Stimulated activated CD8-positive, alpha-beta memory T cell treated with anti-CD3 and anti-CD28 coated beads, Interleukin-15, amount 100 ng/mL, for 48 hours (primary cell): Measurements from ENCODE around the gene RBM15.

ENCODE experiments used
- DNase-seq, 2 donors: peaks; one replicate each; pipeline ENCODE4 v3.0.0-alpha.2; 2020; ENCODE audit warnings: low read depth in 2 of 2

The RBM15 gene, protein sequence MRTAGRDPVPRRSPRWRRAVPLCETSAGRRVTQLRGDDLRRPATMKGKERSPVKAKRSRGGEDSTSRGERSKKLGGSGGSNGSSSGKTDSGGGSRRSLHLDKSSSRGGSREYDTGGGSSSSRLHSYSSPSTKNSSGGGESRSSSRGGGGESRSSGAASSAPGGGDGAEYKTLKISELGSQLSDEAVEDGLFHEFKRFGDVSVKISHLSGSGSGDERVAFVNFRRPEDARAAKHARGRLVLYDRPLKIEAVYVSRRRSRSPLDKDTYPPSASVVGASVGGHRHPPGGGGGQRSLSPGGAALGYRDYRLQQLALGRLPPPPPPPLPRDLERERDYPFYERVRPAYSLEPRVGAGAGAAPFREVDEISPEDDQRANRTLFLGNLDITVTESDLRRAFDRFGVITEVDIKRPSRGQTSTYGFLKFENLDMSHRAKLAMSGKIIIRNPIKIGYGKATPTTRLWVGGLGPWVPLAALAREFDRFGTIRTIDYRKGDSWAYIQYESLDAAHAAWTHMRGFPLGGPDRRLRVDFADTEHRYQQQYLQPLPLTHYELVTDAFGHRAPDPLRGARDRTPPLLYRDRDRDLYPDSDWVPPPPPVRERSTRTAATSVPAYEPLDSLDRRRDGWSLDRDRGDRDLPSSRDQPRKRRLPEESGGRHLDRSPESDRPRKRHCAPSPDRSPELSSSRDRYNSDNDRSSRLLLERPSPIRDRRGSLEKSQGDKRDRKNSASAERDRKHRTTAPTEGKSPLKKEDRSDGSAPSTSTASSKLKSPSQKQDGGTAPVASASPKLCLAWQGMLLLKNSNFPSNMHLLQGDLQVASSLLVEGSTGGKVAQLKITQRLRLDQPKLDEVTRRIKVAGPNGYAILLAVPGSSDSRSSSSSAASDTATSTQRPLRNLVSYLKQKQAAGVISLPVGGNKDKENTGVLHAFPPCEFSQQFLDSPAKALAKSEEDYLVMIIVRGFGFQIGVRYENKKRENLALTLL

DNA sequence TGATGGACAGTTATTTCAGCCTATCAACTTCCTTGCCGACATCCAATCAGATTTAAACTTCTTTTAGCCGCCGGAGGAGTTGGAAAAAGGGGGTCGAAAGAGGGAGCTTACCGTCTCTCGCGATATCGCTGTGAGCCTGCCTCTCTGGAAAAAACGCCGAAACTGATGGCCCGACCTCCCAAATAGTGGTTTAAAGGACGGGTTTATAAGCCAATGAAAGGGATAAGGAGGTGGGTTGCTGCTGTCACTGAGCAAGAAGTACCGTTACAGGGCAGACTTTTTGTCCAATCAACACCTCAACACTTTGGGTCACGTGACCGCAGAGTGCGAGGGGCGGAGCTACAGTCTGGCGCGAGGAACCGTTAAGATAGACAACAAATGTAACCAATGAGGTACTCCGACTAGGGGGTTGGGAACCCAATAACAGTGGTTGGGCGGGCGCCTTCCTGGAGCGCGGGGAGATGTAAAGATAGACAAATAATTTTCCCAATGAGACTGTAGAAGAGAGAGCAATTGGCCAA, at the start of gene RBM15:
Gene RBM15, plus strand, starts transcription at position 492 of the 521 bp plus-strand sequence. Its CDS starts 29 bp downstream, at position 521.
- DNase-seq = peak; percentile 92 to 93

DNA sequence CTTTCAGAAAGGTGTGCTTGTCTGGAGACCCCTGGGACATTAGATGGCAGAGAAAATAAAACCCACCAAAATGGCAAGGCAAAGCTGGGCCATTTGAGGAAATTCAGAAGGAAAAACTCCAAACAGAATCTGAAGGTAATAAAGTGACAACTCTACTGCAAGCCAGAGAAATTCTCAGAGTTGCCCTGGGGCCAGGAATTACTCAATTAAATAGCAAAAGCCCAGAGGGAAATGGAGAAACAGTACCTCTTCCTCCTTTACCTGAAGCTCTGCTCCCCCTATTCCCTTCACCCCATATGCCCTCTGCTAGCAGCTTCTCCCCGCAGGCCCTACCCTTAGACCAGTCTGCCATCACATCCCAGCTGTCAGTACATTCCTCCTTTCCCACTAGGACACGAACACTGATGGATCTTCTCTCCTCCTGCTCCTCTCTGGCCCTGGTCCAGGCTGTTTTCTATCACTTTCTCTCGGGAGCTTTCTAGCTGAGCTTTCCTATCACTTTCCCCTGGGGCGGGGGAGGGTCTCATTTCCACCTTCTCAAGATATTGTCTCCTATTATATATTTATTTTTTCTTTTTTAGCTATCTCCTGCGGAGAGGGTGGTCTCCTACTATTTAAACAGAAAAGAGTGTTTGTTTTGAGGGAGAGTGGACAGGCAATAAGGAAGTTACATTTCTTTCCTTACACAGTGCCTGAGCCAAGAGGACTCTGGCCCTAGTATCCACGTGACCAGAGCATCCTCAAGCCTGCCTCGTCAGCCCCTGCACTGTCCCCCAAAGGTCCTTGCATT, 47.7 kb upstream of the RBM15 start:
- DNase-seq = no peak

- DNase-seq = no peak
Observed at GRCh38 chr1:110292031-110292741, 47.0 kb upstream of the RBM15 start.

- DNase-seq = no peak
Observed at GRCh38 chr1:110293601-110294104, 45.5 kb upstream of the RBM15 start.

DNA sequence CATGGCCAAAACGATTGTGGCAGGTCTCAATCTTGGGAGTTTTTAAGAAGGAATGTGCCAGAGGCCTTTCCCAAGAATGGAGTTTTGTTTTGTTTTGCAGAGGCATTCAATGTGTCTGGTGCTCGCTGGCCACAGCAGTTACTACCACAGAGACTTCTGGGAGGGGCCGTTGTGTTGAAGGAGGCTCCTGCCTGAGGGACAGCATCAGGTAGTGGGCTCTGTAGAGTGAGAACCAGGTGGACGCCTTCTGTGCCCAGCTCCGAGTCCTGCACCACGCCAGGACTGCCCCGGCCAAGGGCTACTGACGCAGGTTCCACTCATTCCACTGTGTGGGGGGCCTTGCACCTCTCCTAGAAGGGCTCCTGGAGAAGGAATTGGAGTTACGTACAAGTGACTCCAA, 44.9 kb upstream of the RBM15 start:
- no peak for DNase-seq

- no peak for DNase-seq
Observed at GRCh38 chr1:110298991-110299390, 40.2 kb upstream of the RBM15 start.

- no peak for DNase-seq
Observed at GRCh38 chr1:110300412-110301085, 38.6 kb upstream of the RBM15 start.

GRCh38 chr1:110302836-110303235, 36.3 kb upstream of the RBM15 start:
- DNase-seq = no peak

DNA sequence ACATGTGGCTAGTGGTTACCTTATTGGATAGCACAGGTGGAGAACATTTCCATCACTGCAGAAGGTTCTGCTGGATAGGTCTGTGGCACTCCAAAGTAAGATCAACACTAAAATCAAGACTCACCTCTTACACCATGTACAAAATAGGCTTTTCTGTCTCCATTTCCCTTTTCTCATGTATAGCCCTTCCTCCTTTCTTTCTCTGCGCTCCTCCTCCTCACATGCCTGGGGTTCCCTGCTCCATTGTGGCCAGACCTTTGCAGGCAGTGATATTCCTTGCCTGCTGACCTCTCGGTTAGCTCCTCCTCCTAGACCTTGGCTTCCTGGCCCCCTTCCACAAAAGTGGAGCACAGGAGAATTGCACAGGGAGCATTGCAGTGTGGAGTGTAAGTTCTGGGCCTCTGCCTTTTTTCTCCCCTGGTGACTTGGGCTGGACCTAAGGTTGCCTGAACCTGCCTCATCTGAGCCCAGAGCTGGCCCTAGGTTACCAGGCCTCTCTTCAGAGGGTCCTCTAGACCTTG, 33.2 kb upstream of the RBM15 start:
- DNase-seq = no peak

GRCh38 chr1:110307239-110307974, 31.8 kb upstream of the RBM15 start:
- no peak for DNase-seq

- no peak for DNase-seq
Observed at GRCh38 chr1:110308247-110308646, 30.9 kb upstream of the RBM15 start.

GRCh38 chr1:110309139-110309538, 30.0 kb upstream of the RBM15 start:
- no peak for DNase-seq

GRCh38 chr1:110309767-110310166, 29.4 kb upstream of the RBM15 start:
- no peak for DNase-seq

- DNase-seq = no peak
Observed at GRCh38 chr1:110310300-110310699, 28.9 kb upstream of the RBM15 start.

DNA sequence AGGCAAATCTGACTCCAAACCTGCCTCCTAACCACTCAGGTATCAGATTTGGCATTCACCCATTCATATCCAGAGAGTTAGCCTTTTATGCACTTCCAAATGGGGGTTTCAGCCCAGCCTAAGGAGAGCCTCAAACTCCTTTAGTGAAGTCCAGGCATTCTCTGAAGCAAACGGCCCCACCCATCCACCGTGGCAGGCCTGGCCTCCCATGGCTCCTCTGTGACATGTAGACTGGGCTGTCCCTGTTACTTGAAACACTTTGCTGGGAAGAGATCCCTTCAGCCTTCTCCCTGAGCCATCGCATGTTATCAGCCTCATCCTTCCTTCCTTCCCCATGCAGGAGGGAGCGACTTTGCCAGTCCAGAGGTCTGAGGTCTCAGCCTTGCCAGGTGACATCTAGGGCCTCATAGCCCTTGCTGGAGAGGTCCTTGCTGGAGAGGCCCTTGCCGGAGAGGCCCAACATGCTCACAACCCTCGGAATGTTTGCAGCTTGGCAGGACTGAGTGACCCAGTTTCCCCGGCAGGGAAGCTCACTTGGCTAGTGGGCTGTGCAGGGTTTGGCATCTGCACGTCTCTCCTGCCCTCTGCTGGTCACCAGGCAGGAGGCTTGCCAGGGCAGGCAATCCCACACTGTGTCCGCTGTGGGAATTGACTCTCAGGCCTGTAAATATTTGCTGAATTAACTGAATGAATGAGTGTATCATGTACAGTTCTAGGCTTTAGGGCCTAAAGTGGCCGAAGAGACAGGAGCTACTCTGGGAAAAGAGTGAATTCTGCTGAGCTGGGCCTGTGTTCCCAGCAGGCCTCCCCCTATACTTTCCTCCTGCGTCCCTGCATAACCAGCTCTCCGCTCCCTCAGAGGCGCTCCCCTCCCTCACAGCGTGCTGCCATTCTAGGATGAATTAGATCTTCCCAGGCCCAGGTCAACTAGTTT, 26.7 kb upstream of the RBM15 start:
- DNase-seq = peak; percentile 49 to 50

- no peak for DNase-seq
Observed at GRCh38 chr1:110316735-110317134, 22.4 kb upstream of the RBM15 start.

DNA sequence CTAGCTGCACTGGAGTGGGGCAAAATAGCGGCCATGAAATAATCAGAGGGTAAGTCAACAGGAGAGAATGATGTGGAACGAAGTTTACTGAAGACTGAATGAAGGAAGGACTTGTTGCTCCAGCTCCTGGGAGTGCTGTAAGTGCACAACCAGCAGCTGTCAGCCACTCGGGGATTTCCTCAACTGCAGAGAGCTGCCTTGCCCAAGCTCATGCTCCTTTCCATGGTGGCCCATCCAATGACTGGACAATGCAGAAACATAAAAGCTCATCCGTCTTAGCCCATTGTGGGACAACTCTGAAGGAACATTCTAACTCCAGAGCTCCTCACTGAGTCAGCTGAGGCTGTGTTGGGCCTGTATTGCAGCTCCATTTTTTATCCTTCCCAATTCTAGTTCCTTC, 21.1 kb upstream of the RBM15 start:
- DNase-seq = no peak
